ENCODE data around the gene BRI3.

The BRI3 gene

DNA sequence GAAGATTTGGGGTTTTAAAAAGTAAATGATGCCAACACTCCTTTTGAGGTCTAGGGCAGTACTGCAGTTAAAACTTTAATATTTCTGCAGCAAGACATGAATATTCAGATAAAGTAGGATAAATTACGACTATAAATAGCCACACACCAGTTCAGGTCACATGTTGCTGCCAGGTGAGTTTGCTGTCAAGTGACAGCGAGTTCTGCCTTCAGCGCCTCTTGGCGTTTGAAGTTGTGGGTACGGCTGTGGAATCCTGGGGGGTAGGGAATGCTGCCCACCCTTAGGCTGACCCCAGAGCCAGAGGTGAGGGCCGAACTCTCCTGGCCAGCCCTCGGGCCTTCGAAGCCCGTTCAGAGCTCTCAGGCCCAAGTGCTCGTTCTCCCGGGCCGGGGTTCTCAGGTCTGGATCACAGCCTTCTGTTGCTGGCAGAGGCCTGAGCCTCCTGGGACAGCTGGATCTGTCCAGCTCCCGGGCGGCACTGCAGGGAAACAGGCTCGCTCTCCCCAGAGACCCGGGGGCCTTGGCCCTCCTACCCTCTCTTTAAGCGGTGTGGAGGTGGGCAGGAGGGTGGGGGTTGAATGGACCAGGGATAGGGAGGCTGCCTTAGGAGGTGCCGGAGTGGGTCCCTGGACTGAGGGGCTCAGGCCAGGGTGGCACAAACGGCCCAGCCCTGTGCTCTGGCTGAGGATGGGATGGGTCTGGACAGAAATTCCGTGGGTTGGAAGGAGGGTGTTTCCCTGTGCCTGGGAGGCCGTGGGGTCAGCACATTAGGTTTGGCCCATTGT, 5.4 kb downstream of the BRI3 start:
- no peak for DNase-seq (ENCODE audit: low spot score)

DNA sequence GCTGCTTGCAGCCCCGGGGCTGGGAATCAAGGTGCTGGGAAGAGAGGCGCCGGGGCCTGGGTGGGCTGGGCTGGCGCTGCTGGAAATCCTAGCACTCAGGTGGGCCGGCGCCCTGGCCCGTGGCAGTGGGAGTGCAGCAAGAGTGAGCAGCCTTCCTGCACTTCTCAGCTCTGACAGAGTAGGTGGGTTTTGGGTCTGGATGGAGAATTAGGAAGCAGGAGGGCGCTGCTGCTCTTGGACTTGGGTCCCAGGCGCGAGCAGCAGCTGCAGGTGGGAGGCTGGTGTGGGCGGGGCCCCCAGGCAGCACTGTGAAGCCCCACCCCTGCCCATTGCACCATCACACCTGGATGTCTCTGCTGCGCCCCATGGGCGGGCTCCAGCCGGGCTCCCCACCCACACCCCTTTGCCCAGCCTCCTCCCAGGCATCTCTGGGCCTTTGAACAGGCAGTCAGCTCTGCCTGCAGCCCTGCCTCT, 6.0 kb downstream of the BRI3 start:
- no peak for DNase-seq (ENCODE audit: low spot score)

DNA sequence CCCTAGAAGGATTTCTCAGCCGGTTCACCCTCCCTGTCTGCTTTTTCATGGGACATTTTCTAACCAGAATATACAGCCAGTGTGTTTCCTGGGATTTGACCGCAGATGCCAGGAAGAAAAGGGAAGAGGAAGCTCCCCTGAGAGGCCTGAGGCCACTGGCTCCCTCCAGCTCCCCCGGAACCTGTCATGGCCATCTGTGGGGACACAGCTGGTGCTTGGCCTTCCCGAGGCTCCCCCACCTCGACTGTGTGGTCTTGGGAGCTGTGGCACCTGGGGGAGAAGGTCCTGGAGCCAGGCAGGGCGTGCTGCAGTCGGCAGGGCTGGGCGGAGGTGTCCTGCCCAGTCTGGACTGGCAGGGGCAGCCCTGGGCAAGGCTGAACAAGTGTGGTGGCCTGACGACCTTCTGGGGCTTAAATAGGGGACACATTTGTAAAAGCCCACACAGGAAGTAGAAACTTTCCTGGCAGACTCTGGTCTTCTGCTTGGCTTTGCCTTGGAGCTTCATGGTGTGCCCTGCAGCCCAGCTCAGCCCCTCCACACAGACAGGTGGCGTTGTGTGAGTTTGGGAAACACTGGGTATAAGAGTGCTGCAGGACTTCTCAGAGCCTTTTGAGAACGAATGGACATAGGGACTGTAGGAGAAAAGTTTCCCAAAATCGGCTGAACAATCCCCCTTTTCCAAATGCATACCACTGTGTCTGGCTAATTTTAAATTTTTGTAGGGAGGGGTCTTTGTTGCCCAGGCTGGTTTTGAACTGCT, 6.8 kb downstream of the BRI3 start:
- DNase-seq (ENCODE audit: low spot score): no peak

DNA sequence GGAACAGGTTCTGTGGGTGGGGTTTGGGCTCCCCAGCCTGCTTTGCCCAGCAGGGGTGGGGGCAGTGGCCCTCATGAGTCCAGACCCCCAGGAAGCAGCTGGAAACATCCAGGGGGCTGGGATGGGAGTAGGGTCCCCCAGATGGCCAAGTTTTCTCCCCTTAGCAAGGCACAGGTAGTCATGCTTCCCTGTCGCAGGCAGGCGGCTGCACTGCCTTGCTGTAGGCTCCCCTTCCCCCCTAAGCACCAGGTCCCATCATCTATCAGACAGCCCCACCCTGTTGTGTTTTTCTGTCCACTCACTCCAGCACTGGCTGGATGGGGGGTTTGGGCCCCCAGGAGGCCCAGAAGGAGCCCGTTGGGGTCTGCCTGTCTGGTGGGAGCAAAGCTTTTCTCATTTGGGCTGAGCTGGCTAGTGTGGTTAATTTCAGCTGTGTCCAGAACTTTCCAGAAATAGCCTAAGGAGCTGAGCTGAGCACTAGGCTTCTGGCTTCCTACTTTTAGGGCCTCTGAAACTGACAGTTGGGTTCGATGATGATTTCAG, 7.9 kb downstream of the BRI3 start:
- no peak for DNase-seq (ENCODE audit: low spot score)

DNA sequence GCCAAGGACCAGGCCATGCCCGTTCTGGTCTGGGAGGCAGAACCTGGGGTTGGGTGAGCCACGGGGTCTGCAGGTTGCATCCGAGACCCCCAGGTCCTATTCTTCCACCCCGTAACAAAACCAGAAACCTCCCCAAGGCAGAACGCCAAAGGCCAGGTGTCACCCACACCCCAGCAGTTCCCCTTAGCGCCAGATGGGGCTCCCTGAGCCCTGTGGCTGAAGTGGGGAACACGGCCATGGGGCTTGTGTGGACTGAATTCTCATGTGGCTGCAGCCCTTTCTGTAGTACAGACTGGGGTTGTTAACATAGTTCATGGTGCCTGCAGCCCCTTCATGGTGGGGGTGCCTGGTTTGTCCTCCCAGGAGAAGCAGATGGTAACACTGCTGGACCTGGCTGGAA, 10.2 kb downstream of the BRI3 start:
- no peak for DNase-seq (ENCODE audit: low spot score)

GRCh38 chr7:98293265-98293664, 11.8 kb downstream of the BRI3 start:
- no peak for DNase-seq (ENCODE audit: low spot score)

DNA sequence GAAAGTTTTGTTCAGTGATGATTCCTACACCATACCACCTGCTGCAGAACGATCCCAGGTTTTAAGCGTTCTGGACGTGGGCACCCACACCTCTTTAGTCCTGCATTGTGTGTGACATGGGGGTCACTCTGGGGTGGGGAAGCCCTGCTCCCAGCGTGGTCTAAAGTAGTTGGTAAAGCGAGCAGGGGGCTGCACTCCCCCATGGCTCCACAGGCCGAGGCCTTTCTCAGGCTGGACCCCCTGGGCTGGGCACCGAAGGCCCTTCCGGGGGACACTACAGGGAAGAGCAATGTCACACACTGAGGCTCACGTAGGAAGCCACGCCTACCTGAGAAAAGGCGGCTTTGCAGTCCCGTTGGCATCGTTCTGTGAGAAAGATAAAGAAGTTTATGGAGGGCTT, 12.3 kb downstream of the BRI3 start:
- DNase-seq (ENCODE audit: low spot score): no peak

- DNase-seq (ENCODE audit: low spot score): no peak
Observed at GRCh38 chr7:98294326-98294725, 12.8 kb downstream of the BRI3 start.

- DNase-seq (ENCODE audit: low spot score): peak; percentile 63
Observed at GRCh38 chr7:98294798-98295382, 13.4 kb downstream of the BRI3 start.

DNA sequence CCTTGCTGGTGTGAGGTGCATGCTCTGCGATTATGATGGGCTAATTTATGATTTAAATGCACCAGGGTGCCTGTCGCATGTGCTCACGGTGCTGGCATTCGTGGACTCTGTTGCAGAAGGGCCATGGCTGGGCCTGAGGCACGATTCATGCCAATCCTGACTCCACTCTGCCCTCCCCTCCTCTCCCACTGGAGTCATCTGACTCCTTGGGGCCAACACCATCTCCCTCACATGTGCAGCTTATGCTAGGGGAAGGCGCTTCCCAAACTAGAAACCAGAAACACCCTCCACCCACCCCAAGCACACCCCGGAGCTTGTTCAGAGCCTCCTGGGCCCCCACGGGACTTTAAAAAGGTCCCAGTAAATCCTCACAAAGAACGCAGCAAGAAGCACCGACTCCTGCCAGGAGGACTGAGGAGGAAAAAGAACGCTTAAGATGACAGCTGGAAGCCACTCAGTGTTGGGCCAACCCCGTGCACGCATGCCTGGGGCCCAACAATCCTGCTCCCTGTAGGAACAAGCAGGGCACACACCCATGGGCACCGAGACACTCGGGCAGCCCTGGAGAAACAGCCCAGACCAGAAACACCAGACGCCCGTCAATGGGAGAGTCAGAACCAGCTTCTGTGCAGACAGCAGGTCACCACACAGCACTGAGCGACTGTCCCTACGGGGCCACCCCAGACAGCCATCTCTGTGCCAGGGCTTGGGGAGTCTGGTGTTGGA, 14.1 kb downstream of the BRI3 start:
- no peak for DNase-seq (ENCODE audit: low spot score)

DNA sequence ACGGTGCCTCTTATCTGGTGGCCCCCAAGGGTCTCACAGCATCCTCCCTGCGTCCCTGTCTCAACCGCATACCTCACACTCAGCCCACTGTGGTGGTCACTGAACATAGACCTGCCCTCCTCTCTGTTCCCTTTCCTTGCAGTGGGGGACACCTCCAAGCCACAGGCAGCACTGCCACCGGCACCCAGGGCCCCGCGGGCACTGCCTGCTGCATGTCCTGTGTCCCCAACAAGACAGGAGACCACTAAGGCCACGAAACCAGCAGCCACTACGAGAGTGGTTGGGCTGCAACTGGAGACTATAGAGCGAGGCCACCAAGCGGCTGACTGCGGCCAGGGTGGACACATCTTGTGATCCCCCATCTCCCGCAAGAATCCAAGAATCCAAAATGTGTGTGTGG, 15.3 kb downstream of the BRI3 start:
- DNase-seq (ENCODE audit: low spot score): no peak

- no peak for DNase-seq (ENCODE audit: low spot score)
Observed at GRCh38 chr7:98297626-98298286, 16.3 kb downstream of the BRI3 start.

GRCh38 chr7:98300595-98301372, 19.3 kb downstream of the BRI3 start:
- DNase-seq (ENCODE audit: low spot score): no peak

- no peak for DNase-seq (ENCODE audit: low spot score)
Observed at GRCh38 chr7:98301693-98302470, 20.4 kb downstream of the BRI3 start.

GRCh38 chr7:98303176-98303865, 21.8 kb downstream of the BRI3 start:
- no peak for DNase-seq (ENCODE audit: low spot score)

- DNase-seq (ENCODE audit: low spot score): no peak
Observed at GRCh38 chr7:98303906-98304305, 22.4 kb downstream of the BRI3 start.

GRCh38 chr7:98305951-98306535, 24.6 kb downstream of the BRI3 start:
- DNase-seq (ENCODE audit: low spot score): no peak

DNA sequence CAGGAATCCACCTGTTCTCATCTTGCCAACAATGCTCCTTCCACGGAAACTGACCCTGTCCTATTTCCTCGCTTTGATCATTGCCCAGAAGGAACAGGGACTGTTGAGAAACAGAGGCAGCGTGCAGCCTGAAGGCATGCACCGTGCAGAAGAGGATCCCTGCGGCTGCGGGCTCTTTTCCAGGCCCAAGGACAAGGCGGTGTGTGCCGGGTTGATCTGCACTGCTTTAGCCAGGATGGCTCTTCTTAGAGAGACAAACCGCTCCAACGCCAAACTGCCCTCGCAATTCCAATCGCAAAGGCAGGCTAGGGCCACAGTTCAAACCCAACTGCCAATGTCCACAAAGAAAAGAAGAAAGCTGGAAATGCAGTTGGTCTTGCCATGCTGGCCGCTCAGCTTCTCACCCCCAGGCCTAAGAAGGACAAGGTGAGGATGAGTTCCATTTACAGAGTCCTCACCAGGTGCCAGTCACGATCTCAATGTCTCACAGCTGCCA, 26.5 kb downstream of the BRI3 start:
- no peak for DNase-seq (ENCODE audit: low spot score)

- no peak for DNase-seq (ENCODE audit: low spot score)
Observed at GRCh38 chr7:98309566-98309965, 28.1 kb downstream of the BRI3 start.

Measured in LoVo (cell line).